Measurements from ENCODE around the gene LPGAT1.
"Not testable (repeated sequence)": the region's sequence is repeated elsewhere in the genome, so short reads cannot be mapped to it uniquely, and the experiment has no call there.

Gene LPGAT1

GRCh38 chr1:211734359-211734758, 96.2 kb downstream of the LPGAT1 start:
- no peak for DNase-seq

GRCh38 chr1:211732293-211732980, 98.1 kb downstream of the LPGAT1 start:
- DNase-seq = no peak

GRCh38 chr1:211731456-211732292, 98.9 kb downstream of the LPGAT1 start:
- no peak for DNase-seq

GRCh38 chr1:211730347-211730746, 100.2 kb downstream of the LPGAT1 start:
- no peak for DNase-seq

- no peak for DNase-seq
Measured at GRCh38 chr1:211729238-211729637, 101.3 kb downstream of the LPGAT1 start.

- DNase-seq = no peak
Measured at GRCh38 chr1:211726467-211726995, 104.0 kb downstream of the LPGAT1 start.

- no peak for DNase-seq
Measured at GRCh38 chr1:211724687-211725196, 105.8 kb downstream of the LPGAT1 start.

GRCh38 chr1:211723273-211723672, 107.3 kb downstream of the LPGAT1 start:
- DNase-seq = no peak

GRCh38 chr1:211722277-211723175, 108.0 kb downstream of the LPGAT1 start:
- DNase-seq = no peak

GRCh38 chr1:211716555-211716954, 114.0 kb downstream of the LPGAT1 start:
- DNase-seq = not testable (repeated sequence)

- no peak for DNase-seq
Measured at GRCh38 chr1:211715971-211716370, 114.6 kb downstream of the LPGAT1 start.

GRCh38 chr1:211714154-211714553, 116.4 kb downstream of the LPGAT1 start:
- no peak for DNase-seq

- DNase-seq = no peak
Measured at GRCh38 chr1:211713231-211713630, 117.3 kb downstream of the LPGAT1 start.

GRCh38 chr1:211711315-211711705, 119.3 kb downstream of the LPGAT1 start:
- no peak for DNase-seq

- DNase-seq = no peak
Measured at GRCh38 chr1:211710566-211711314, 119.8 kb downstream of the LPGAT1 start.

- DNase-seq = no peak
Measured at GRCh38 chr1:211708926-211709325, 121.6 kb downstream of the LPGAT1 start.

GRCh38 chr1:211708006-211708405, 122.6 kb downstream of the LPGAT1 start:
- DNase-seq = no peak

- DNase-seq = no peak
Measured at GRCh38 chr1:211705467-211706091, 125.0 kb downstream of the LPGAT1 start.

- no peak for DNase-seq
Measured at GRCh38 chr1:211704543-211704942, 126.0 kb downstream of the LPGAT1 start.

- no peak for DNase-seq
Measured at GRCh38 chr1:211703812-211704537, 126.6 kb downstream of the LPGAT1 start.

GRCh38 chr1:211701733-211702132, 128.8 kb downstream of the LPGAT1 start:
- DNase-seq = no peak
